IPS-15b (cell line): Measurements from ENCODE around the gene CHODL.

Experiments used
- H3K27me3 ChIP-seq: one replicate; pipeline ENCODE4 v1.6.1; 2013; ENCODE audit warnings: low read length; ENCODE audit not compliant: control insufficient read depth, insufficient read depth
- H3K36me3 ChIP-seq: one replicate; pipeline ENCODE4 v1.6.1; 2013; ENCODE audit warnings: low read length; ENCODE audit not compliant: control insufficient read depth, insufficient read depth
- H3K4me1 ChIP-seq: one replicate; pipeline ENCODE4 v1.6.1; 2013; ENCODE audit warnings: mild to moderate bottlenecking, low read length; ENCODE audit not compliant: control insufficient read depth, insufficient read depth
- H3K4me3 ChIP-seq: one replicate; pipeline ENCODE4 v1.5.1; 2013; ENCODE audit warnings: low read depth, low read length
- H3K9ac ChIP-seq: one replicate; pipeline ENCODE4 v1.6.1; 2013; ENCODE audit warnings: low read depth, mild to moderate bottlenecking, low read length
- H3K9me3 ChIP-seq: one replicate; pipeline ENCODE4 v1.6.1; 2013; ENCODE audit warnings: mild to moderate bottlenecking, low read length; ENCODE audit not compliant: control insufficient read depth, insufficient read depth

Gene CHODL

GRCh38 chr21:18252680-18253079 is 8.0 kb downstream of the CHODL start:
- no peaks in the 10 kb centered on the region for H3K4me1 ChIP-seq
- H3K4me3 ChIP-seq, result no peak overlapping the region

GRCh38 chr21:18253221-18253620 is 8.6 kb downstream of the CHODL start:
- Histone ChIP-seq H3K27me3 (no peaks in the 10 kb centered on the region), H3K9me3 (no peaks in the 10 kb centered on the region), H3K9ac (no peak overlapping the region), H3K4me1 (no peaks in the 10 kb centered on the region), H3K4me3 (no peak overlapping the region), H3K36me3 (no peaks in the 10 kb centered on the region)

More at GRCh38 chr21:18252680-18253079, 8.0 kb downstream of the CHODL start:
- Histone ChIP-seq H3K36me3 (no peaks in the 10 kb centered on the region), H3K27me3 (no peaks in the 10 kb centered on the region), H3K9me3 (no peaks in the 10 kb centered on the region), H3K9ac (no peak overlapping the region)

GRCh38 chr21:18253799-18254198 is 9.2 kb downstream of the CHODL start:
- H3K4me3 ChIP-seq, result no peak overlapping the region
- H3K9me3 ChIP-seq, result no peaks in the 10 kb centered on the region
- no peak overlapping the region for H3K9ac ChIP-seq
- H3K27me3 ChIP-seq, result no peaks in the 10 kb centered on the region
- H3K4me1 ChIP-seq, result no peaks in the 10 kb centered on the region
- H3K36me3 ChIP-seq, result no peaks in the 10 kb centered on the region

- no peaks in the 10 kb centered on the region for H3K4me1 ChIP-seq
- H3K4me3 ChIP-seq, result no peak overlapping the region
- no peaks in the 10 kb centered on the region for H3K9me3 ChIP-seq
- no peak overlapping the region for H3K9ac ChIP-seq
- H3K36me3 ChIP-seq, result no peaks in the 10 kb centered on the region
- H3K27me3 ChIP-seq, result no peaks in the 10 kb centered on the region
Observed at GRCh38 chr21:18265944-18266343, 21.3 kb downstream of the CHODL start.

GRCh38 chr21:18267496-18267895 is 22.9 kb downstream of the CHODL start:
- H3K36me3 ChIP-seq, result no peaks in the 10 kb centered on the region
- H3K9me3 ChIP-seq, result no peaks in the 10 kb centered on the region
- no peaks in the 10 kb centered on the region for H3K27me3 ChIP-seq
- H3K4me1 ChIP-seq, result no peaks in the 10 kb centered on the region
- no peak overlapping the region for H3K4me3 ChIP-seq
- H3K9ac ChIP-seq, result no peak overlapping the region

GRCh38 chr21:18268906-18269305 is 24.3 kb downstream of the CHODL start:
- Histone ChIP-seq H3K4me1 (no peaks in the 10 kb centered on the region), H3K9me3 (no peaks in the 10 kb centered on the region), H3K4me3 (no peak overlapping the region), H3K27me3 (no peaks in the 10 kb centered on the region), H3K36me3 (no peaks in the 10 kb centered on the region), H3K9ac (no peak overlapping the region)

- H3K4me1 ChIP-seq, result no peaks in the 10 kb centered on the region
- no peaks in the 10 kb centered on the region for H3K36me3 ChIP-seq
- no peaks in the 10 kb centered on the region for H3K27me3 ChIP-seq
- H3K9ac ChIP-seq, result no peak overlapping the region
- no peaks in the 10 kb centered on the region for H3K9me3 ChIP-seq
- no peak overlapping the region for H3K4me3 ChIP-seq
Observed at GRCh38 chr21:18269856-18270255, 25.2 kb downstream of the CHODL start.

- H3K9me3 ChIP-seq, result no peaks in the 10 kb centered on the region
- H3K4me1 ChIP-seq, result no peaks in the 10 kb centered on the region
- no peak overlapping the region for H3K9ac ChIP-seq
- H3K27me3 ChIP-seq, result no peaks in the 10 kb centered on the region
- H3K4me3 ChIP-seq, result no peak overlapping the region
- no peaks in the 10 kb centered on the region for H3K36me3 ChIP-seq
Observed at GRCh38 chr21:18273400-18273799, 28.8 kb downstream of the CHODL start.

- H3K4me1 ChIP-seq, result no peaks in the 10 kb centered on the region
Observed at GRCh38 chr21:18274370-18274769, 29.7 kb downstream of the CHODL start.

GRCh38 chr21:18275781-18276180 is 31.1 kb downstream of the CHODL start:
- Histone ChIP-seq H3K4me3 (no peak overlapping the region), H3K27me3 (no peaks in the 10 kb centered on the region), H3K4me1 (no peaks in the 10 kb centered on the region), H3K9ac (no peak overlapping the region), H3K9me3 (no peaks in the 10 kb centered on the region), H3K36me3 (no peaks in the 10 kb centered on the region)

More at GRCh38 chr21:18274370-18274769, 29.7 kb downstream of the CHODL start:
- Histone ChIP-seq H3K36me3 (no peaks in the 10 kb centered on the region), H3K27me3 (no peaks in the 10 kb centered on the region), H3K4me3 (no peak overlapping the region), H3K9me3 (no peaks in the 10 kb centered on the region), H3K9ac (no peak overlapping the region)

- H3K4me1 ChIP-seq, result no peaks in the 10 kb centered on the region
- H3K4me3 ChIP-seq, result no peak overlapping the region
- H3K36me3 ChIP-seq, result no peaks in the 10 kb centered on the region
- H3K27me3 ChIP-seq, result no peaks in the 10 kb centered on the region
- no peak overlapping the region for H3K9ac ChIP-seq
- no peaks in the 10 kb centered on the region for H3K9me3 ChIP-seq
Observed at GRCh38 chr21:18285379-18285778, 40.7 kb downstream of the CHODL start.

GRCh38 chr21:18289876-18290275 is 45.2 kb downstream of the CHODL start:
- no peaks in the 10 kb centered on the region for H3K4me1 ChIP-seq

GRCh38 chr21:18294100-18294499 is 49.5 kb downstream of the CHODL start:
- no peaks in the 10 kb centered on the region for H3K9me3 ChIP-seq
- H3K9ac ChIP-seq, result no peak overlapping the region
- H3K36me3 ChIP-seq, result no peaks in the 10 kb centered on the region
- H3K4me1 ChIP-seq, result no peaks in the 10 kb centered on the region
- H3K27me3 ChIP-seq, result no peaks in the 10 kb centered on the region
- no peak overlapping the region for H3K4me3 ChIP-seq

More at GRCh38 chr21:18289876-18290275, 45.2 kb downstream of the CHODL start:
- Histone ChIP-seq H3K9me3 (no peaks in the 10 kb centered on the region), H3K27me3 (no peaks in the 10 kb centered on the region), H3K36me3 (no peaks in the 10 kb centered on the region), H3K9ac (no peak overlapping the region), H3K4me3 (no peak overlapping the region)
